Measurements from ENCODE around the gene CRK.

CRK gene

DNA sequence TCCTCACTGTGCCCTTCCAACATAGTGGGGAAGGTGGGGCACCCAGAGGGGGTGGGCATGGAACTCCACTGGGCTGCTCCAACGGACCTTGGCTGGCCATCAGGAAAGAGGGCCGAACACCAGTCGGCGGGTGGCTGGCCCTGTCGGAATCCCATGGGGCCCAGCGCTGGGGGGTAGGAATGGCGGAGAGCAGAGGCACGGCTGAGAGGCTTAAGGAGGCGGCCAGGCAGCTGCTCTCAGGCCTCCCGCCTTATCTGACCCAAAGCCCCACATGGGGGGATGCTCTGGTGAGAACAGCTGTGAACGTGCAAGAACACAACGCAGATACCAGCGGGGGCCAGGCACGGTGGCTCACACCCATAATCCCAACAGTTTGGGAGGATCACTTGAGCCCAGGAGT is 40.8 kb upstream of the CRK start:
- no peak for DNase-seq (ENCODE audit: low read depth)
- TF ChIP-seq CTCF (IDR thresholded peaks at IDR 0.05; ENCODE audit: low read depth, low read length) = no peak
- no peak for TF ChIP-seq MYC (IDR thresholded peaks at IDR 0.05; ENCODE audit: low read depth, low read length)
- TF ChIP-seq, protein P1, sequence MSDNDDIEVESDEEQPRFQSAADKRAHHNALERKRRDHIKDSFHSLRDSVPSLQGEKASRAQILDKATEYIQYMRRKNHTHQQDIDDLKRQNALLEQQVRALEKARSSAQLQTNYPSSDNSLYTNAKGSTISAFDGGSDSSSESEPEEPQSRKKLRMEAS (IDR thresholded peaks at IDR 0.05; ENCODE audit: low read depth, low read length) = no peak
- TF ChIP-seq POLR2A (IDR thresholded peaks at IDR 0.05; ENCODE audit: extremely low read depth, insufficient read length) = no peak
- no peak overlapping the region for H3K4me3 ChIP-seq (ENCODE audit: low read depth, low read length)

DNA sequence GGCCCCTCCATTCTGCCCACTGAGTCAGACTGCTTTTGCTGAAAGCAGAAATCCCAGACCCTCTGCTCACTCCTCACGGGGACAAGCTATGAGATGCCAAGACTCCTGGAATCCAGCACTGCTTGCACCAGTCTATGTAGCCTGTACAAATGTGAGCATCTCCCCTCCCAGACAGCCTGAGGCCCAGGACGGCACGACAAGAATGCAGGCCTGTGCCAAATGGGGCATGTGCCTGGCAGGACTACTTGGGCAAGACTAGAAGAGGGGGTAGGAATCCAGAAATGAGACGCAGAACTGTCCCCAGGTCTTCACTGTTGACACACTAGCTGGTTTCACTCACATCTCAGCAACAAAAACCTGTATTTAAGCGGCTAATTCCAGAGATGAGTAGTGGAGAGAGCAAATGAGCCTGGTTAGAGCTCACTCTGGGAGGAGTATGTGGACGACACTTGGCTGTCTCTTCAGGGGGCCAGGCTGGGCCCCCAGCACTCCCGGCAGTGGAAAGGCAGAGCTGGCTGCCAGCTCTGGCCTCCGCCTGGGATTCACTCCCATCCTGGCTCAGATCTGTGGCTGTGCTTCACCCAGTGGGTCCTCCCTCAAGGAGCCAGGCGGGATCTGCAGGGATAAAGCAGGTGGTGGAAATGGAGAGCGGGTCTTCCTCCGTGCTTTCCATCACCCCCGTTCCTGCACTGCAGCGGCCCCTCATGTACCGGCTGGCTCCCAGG is 39.4 kb upstream of the CRK start:
- no peak overlapping the region for H3K4me3 ChIP-seq (ENCODE audit: low read depth, low read length)
- TF ChIP-seq, protein P1 (IDR thresholded peaks at IDR 0.05; ENCODE audit: low read depth, low read length) = no peak
- no peak for TF ChIP-seq MYC (IDR thresholded peaks at IDR 0.05; ENCODE audit: low read depth, low read length)
- no peak for TF ChIP-seq CTCF (IDR thresholded peaks at IDR 0.05; ENCODE audit: low read depth, low read length)
- no peak for TF ChIP-seq POLR2A (IDR thresholded peaks at IDR 0.05; ENCODE audit: extremely low read depth, insufficient read length)
- DNase-seq (ENCODE audit: low read depth) = no peak

- no peak overlapping the region for H3K4me3 ChIP-seq (ENCODE audit: low read depth, low read length)
- TF ChIP-seq, protein P1 (IDR thresholded peaks at IDR 0.05; ENCODE audit: low read depth, low read length) = no peak
- TF ChIP-seq POLR2A (IDR thresholded peaks at IDR 0.05; ENCODE audit: extremely low read depth, insufficient read length) = no peak
- no peak for TF ChIP-seq MYC (IDR thresholded peaks at IDR 0.05; ENCODE audit: low read depth, low read length)
- no peak for TF ChIP-seq CTCF (IDR thresholded peaks at IDR 0.05; ENCODE audit: low read depth, low read length)
- no peak for DNase-seq (ENCODE audit: low read depth)
Measured at GRCh38 chr17:1494736-1495253, 38.8 kb upstream of the CRK start.

DNA sequence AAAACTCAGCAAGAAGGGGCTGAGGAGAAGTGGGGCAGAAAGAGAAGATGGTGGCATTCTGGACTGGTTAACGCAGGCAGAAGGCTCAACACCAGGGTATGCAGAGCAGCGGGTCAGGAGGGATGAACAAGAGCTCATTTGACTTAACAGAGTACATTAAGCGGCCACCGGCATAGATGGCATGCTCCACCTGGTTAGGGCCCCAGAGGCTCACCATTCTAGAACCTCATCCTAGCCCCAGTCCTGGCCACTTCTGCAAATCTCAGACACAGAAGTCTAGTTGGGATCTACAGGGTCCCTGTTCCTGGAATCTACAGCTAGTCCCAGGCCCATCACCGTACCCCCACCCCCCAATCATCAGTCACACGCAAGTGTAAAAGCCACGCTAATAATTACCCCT is 38.2 kb upstream of the CRK start:
- TF ChIP-seq, protein P1 (IDR thresholded peaks at IDR 0.05; ENCODE audit: low read depth, low read length) = no peak
- TF ChIP-seq POLR2A (IDR thresholded peaks at IDR 0.05; ENCODE audit: extremely low read depth, insufficient read length) (no peak), CTCF (IDR thresholded peaks at IDR 0.05; ENCODE audit: low read depth, low read length) (no peak), MYC (IDR thresholded peaks at IDR 0.05; ENCODE audit: low read depth, low read length) (no peak)
- H3K4me3 ChIP-seq (ENCODE audit: low read depth, low read length) = no peak overlapping the region
- DNase-seq (ENCODE audit: low read depth) = no peak

GRCh38 chr17:1493291-1493980 is 37.4 kb upstream of the CRK start:
- TF ChIP-seq CTCF (IDR thresholded peaks at IDR 0.05; ENCODE audit: low read depth, low read length) (no peak), MYC (IDR thresholded peaks at IDR 0.05; ENCODE audit: low read depth, low read length) (no peak), POLR2A (IDR thresholded peaks at IDR 0.05; ENCODE audit: extremely low read depth, insufficient read length) (no peak)
- TF ChIP-seq, protein P1 (IDR thresholded peaks at IDR 0.05; ENCODE audit: low read depth, low read length) = no peak
- H3K4me3 ChIP-seq (ENCODE audit: low read depth, low read length) = no peak overlapping the region
- DNase-seq (ENCODE audit: low read depth) = no peak

Measured in NB4 (cell line).